Measurements from ENCODE around the gene CDH4.

Gene CDH4

DNA sequence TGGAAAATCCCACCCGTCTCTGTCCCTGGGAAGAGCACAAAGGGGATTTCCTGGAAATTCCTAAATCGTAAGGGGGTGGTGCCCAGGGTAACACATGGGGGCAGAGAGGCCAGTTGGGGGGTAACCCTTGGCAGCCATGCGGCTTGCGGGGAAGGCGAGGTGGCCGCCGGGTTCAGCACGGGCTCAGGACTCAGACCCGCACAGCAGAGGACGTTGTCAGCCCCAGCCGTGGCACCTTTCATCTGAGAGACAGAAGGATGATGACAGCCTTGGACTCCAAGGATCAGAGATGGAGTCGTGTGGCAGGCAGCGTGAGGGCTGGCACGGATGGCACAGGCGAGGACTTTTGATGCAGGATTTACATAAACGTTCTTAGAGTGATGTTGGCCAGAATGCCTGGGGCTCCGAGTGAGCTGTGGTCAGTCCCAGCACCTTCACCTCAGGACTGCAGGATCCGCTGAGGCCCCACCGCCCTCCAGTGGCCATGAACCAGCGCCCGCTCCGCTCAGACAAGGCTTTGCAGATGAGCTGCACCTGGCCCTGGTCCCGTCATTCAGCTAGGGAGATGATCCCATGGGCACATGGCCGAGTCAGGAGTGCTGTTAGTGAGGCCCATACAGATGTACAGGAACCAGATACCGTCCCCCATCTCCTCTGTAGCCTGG lies 623.3 kb downstream of the CDH4 start:
- DNase-seq (ENCODE audit: low read depth in 2 of 2) = no peak

DNA sequence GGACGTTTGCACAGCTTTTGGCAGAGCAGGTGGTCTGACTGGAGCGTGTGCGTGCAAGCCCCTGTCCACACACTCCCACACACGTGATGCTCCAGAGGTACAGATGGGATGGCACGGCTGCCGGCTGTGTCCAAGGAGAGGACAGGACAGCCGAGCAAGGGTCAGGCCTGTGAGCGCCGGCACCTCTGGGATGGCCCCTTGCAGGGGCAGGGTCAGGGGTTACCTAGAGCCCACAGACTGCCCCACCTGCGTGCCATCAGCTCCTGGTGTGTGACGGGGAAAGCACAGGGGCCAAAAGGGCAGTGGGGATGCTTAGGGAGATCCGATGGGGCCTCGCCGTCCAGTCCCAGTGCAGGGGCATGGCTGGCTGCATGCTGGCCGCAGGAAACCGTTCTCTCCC lies 623.9 kb downstream of the CDH4 start:
- no peak for DNase-seq (ENCODE audit: low read depth in 2 of 2)

DNA sequence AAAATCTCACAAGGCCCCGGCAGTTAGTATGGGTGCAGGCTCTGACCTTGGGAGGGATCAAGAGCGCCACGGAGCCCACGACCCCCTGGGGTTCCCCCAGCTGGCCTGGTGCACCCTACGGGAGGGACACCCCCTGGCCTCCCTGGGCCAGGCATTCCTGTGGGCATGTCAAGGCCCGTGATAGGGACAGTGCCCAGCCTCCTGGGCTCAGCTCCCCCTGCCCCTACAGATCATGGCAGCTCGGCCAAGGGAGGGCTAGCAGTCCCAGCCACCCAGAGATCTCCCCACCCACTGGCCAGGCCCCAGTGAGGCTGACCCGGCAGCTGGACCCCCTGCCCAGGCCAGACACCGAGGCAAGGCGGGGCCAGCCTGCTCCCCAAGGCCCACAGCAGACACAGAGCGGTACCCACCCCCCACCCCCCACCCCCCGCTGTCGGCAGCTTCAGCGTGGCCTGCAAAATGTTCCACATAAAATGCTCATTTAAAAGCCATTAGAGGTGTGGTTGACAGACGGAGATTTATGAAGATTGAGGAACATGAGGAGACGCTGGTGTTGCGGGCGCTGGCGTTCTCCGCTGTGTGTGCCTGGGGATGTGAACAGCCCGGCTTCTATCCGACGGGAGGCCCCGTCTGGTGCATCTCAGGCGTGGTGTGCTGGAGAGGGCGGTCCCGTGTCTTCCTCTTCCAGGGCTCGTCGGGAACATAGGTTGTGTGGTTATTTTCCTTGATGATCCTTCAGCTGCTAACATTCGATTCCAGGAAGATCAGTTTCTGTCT lies 625.1 kb downstream of the CDH4 start:
- no peak for DNase-seq (ENCODE audit: low read depth in 2 of 2)

DNA sequence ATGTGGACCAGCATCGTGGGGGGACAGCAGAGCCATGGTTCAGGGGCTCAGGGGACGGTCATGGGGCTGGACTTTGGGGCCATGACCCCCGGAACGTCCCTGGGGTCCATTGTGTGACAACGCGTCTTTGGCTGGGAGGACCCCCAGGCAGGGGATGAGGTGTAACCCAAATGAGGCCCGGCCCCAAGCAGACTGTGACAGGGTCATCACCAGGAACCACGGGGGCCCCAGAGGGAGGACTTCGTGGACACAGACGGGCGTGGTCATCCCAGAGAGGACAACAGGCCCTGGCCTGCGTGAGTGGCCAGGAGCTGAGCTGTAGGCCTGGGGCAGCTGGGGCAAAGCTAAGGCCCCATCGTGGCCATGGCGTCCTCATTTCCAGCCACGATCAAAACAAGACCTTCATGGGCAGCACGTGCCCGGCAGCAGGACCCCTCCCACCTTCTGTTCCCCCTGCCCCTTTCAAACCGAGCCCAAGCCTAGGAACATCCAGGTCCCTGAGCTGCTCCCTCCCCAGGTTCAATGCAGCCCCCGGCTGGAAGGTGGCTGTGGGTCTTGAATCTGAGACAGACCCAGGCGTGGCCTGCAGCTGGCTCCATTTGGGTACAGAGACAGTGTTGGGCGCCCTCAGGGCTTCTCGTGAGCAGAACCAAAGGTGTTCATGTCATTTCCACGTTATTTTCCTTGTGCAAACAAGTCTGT lies 625.9 kb downstream of the CDH4 start:
- DNase-seq (ENCODE audit: low read depth in 2 of 2) = no peak

DNA sequence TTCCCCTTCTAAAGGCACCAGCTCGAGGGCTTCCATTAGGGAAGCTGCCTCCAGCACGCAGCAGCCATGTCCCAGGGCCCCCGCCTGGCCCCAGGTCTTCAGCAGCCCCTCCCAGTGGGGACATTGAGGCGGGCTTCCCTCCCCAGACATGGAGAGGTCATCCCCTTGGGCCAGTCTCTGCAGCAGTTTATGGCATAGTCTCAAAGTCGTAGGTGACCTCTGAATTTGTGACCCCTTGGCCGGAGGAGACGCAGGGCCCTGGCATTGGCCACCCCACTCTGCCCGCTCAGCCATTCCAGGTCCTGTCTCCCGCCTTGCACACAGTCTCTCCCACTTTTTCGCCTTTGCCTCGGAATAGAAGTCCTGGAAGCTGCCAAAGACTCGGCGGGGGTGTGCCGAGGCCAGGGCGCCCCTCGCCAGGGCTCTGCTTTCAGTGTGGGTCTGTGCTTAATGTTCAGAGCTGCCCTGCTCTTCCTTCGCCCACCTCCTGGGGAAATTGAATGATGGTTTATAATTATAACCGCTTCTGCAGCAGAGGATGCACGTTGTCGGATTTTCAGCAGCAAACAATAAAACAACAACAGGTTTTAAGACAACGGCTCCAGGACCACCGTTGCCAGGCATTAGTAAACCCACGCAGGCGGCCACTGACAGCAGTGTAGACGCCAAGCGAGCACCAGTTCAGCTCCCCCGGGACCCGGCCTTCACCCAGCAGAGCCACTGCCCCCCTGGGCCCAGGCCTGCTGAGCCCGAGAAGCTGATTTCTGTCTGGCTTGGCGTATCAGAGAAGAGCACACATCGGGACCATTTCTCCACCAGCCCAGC lies 626.6 kb downstream of the CDH4 start:
- no peak for DNase-seq (ENCODE audit: low read depth in 2 of 2)

DNA sequence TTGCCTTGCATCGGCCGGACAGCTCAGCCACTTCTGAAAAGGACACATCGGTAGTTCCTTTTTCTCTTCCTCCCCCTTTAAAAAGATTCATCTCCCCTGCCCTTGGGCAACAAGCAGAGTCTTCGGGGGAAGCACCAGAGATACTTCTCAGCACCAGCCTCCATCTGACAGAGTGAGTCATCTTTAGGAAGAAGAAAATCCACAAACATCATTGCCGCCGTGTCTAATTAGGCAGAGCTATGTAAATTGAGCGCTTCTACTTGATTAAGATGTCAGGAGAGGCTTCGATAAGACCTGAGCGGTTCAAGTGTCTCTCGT lies 627.2 kb downstream of the CDH4 start:
- DNase-seq (ENCODE audit: low read depth in 2 of 2) = no peak

DNA sequence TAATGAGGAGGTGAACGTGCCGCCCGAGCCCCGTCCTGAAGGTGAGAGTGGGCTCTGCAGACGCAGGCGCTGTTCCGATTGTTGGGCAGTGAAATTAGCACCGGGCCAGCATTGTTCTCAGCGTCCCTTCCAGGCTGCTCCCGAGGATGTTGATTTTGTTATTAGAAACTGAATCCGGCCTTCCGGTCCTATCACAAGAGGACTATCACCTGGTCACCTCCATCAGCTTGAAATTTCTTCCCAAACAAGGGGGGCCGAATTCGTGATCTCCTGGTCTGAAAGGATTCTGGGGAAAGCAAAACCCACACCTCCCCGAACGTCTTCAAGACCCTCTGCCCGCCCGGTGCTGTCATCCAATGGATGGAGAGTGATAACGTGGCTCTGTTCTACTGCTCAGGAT lies 627.6 kb downstream of the CDH4 start:
- no peak for DNase-seq (ENCODE audit: low read depth in 2 of 2)

DNA sequence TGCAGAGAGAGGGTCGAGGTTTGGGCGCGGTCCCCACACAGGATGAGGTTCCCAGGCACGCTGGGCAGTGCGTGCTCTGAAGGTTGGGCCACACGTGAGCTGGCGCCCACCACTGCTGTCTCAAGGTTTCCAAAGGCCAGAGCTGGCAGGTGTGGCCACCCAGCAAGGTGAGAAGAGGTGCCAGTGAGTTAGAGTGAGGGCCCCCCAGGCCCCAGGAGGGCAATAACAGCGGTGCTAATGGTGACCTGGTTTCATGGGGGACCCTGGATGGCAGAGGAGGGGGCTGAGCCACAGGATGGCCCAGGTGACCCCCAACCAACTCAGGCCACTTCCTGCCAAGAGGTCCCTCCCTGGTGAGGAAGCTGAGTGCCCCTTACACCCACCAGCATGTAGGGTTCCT lies 628.6 kb downstream of the CDH4 start:
- DNase-seq (ENCODE audit: low read depth in 2 of 2) = no peak

DNA sequence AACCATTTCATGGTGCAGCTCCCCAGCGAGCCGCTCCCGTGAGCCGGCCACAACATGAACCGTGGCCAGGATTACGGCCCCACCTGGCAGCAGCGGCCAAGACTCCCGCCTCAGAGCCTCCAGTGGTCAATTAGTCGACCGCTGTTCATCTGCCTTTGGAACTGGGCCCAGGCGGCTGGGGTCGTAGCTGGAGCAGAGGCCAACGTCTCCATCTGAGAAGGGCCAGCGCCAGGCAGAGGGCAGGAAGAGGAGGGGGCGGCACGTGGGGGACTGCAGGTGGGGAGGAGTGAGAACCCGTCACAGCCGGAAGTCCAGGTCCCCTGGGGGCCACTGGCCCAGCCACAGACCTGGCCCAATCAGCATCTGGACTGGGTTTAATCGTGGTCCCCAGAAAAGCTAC lies 629.4 kb downstream of the CDH4 start:
- DNase-seq (ENCODE audit: low read depth in 2 of 2) = no peak

DNA sequence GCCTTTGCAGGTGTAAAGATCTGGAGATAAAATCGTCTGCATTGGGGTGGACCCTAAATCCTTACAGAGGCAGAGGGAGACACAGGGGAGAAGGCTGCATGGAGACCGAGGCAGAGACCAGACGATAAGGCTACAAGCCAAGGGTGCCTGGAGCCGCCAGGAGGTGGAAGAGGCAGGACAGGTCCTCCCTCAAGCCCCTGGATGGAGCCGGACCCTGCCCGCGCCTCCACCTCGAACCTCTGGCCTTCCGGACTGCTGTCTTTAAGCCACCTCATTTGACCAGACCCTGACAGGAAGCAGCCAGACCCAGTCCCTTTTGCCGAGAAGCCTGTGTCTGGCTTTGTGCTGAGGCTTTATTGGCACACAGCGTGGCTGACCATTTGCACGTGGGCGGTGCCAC lies 629.8 kb downstream of the CDH4 start:
- DNase-seq (ENCODE audit: low read depth in 2 of 2) = no peak

DNA sequence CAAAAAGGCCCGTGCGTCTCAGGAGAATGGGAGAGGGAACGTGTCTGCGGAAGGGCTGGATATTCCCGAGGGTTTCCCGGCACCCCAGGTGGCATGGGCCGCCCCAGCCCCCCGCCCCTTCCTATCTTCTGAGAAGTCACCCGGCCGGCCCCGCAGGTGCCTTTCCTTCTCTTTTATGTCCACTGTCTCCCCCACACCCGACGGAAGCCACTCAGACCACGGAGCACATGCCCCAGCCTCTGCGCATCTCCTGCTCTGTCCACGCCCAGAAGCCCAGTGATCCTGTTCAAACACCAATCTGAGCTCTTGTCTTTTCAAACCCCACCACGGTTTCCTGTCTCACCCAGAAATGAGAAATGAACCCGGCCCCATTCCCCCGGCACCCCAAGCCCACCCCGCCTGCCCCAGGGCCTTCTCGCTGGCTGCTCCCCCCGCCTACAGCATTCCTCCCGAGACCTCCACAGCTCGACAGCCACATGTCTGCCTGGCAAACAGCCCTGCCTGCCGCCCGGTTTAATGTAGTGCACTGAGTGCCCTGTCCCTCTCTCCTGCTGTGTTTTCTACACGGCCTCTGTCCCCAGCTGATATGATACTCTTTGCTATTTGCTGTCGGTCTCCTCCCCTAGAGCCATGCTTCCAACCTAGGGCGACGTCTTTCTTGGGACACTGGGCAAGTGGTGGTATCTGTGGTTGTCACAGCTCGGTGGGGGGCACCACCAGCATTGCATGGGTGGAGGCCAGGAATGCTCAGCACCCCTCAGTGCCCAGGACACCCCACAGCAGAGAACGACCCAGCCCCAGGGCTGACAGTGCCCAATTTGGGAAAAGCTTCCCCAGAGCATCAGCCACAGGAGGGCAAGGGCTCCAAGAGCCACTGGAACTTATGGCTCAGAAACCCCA lies 630.9 kb downstream of the CDH4 start:
- no peak for DNase-seq (ENCODE audit: low read depth in 2 of 2)

DNA sequence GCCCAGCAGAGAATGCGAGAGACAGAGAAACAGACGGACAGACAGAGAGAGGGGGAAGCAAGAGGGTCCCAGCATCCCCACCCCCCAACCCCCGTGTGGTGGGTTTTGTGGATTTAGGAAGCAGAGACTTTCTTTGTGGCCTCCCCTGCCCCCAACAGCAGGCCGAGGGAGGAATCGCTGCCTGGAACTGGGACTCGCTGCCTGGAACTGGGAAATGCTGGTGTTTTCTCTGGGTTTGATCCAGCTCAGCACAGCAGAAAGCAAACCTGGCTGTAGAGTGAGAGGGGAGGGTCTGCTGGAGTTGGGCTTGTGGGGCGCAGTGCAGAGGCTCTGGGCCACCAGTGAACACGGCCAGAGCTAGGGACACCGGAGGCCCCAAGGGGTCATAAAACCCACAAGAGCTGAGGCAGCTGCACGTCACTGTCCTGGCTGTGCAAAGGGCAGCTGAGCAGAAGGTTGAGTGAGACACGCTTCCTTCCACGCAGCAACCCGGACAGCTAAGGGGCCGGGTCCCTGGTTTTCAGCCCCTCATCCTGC lies 631.9 kb downstream of the CDH4 start:
- DNase-seq (ENCODE audit: low read depth in 2 of 2) = no peak

DNA sequence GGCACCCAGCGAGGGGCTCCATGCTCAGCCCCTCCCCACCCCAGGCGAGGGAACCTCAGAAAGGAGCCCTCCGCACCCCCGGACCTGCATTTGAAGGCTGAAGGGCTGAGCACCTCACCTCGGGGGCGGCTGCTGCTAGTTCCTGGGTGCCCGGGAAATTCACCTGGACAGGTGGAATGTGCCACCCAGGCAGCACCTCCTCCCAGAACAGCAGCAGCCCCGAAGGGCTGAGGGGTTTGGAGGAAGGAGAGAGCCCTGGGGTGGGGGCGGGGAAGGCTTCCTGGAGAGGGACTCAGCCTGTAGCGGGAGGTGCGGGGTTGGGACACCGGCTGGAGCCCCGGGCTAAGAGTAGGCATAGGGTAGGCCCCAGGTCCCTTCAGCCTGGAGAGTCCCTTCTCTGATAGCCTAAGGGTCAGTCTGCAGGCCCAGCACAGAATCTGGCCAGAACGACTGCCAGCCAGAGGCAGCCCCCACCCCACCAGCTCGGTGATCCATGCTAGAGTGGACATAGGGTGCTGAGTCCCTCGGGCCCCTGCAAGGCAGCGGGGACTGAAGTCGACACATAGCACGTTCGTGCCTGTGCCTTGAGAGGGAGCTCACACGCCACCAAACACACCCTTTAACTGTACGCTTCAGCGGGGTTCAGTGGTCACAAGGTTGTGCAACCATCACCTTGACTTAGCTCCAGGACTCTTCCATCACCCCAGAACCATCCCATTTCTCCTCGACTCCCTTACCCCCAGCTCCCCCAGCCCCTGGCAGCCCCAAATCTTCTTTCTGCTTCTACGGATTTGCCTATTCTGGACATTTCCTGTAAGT lies 632.7 kb downstream of the CDH4 start:
- DNase-seq (ENCODE audit: low read depth in 2 of 2) = no peak

DNA sequence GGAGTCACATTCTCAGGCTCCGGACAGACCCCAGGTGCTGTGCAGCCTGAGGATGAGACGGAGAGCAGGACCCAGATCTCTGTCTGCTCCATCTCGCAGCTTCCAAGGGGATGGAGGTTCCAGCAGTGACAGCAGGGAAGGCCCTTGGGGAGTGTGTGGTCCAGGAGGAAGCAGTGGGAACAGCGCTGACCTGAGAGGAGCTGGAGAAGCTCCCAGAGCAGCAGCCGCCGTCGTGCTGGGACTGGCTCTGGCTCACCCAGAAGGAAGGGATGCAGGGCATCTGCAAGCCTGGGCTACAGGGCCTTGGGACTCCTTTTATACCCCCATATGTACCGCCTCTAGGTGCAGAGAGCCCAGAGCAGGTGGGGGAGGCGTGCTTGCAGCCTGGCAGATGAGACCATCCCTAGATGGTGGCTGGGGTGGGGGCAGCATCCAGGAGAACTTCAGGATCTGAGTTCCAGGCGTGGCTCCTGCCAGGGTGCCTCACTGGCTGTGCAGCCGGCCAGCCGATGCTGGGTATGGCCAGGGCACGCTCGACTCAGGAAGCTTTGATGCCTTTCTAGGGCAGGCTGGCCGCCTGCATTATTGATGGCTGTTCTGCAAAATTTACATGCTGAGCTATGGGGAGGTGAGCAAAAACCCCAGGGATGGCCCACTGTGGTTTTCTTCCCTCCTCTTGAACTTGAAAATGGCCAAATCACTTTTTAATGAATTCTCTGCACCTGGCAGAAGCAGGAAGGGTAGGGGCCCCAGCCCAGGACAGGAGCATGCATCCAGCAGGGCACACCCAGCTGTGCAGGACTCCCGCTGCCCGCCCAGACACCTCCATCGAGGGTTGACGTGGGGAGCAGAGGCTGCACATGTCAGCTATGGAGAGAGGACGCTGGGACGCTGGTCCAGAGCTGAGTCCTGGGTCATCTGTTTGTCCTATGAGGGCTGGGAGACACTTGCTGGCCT lies 634.0 kb downstream of the CDH4 start:
- DNase-seq (ENCODE audit: low read depth in 2 of 2) = no peak

DNA sequence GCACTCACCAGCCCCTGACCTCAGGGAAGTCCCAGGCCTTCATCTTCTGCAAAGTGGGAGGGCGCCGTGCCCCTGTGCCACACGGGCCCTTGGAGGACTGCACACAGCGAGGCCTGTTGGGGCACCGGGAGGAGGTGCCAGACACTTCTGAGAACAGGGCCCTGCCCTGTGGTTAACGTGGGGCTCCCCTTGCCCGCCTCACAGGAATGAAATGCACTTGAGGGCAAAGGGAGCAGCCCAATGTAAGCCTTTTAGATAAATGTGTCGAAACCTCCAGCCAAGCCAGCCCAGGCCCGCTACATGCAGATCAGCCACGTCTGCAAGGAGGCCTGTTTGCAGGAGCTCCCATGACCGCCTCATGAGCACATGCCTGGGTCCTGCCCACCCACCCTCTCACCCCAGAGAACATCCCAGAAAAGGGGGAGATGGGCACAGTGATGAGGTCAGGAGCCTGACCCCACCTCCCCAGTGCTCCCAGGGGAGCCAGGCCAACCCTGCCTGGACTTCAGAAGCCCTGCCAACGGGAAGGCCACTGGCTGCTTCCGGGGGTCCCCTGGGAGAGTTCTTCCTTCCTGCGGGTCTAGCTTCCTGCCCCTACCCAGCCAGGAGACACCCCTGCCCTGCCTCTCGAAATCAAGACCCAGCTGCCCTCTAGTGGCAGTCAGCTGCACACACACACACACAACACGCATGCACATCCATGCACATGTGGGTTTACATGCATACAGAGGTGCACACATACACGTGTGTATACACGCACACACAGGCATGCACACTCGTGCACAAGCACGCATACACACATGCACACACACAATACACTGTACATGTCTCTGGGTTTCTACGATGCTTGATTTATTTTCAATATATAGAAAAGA lies 634.9 kb downstream of the CDH4 start:
- DNase-seq (ENCODE audit: low read depth in 2 of 2) = no peak

DNA sequence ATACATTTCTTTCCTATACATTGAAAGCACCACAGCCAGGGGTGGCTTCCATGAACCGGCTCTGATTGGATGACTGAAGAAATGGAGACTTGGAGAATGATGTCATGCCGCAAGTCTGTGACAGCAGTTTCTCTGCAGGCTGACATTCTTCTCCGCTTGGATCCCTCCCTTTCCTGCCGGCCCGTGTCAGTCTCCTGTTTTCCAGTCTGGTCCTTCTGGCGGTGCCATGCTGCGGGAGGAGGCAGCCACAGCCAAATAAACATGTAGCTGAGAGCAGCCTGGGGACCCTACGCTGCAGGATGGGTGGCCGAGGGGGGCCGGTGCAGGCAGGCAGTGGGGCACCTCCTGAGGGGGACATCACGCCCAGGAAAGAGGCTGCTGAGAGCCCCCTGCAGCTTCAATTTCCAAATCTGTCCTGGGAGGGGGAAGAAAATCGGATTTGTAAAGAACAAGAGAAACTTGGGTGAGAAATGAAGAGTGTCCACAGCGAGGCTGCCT lies 635.6 kb downstream of the CDH4 start:
- DNase-seq (ENCODE audit: low read depth in 2 of 2) = no peak

DNA sequence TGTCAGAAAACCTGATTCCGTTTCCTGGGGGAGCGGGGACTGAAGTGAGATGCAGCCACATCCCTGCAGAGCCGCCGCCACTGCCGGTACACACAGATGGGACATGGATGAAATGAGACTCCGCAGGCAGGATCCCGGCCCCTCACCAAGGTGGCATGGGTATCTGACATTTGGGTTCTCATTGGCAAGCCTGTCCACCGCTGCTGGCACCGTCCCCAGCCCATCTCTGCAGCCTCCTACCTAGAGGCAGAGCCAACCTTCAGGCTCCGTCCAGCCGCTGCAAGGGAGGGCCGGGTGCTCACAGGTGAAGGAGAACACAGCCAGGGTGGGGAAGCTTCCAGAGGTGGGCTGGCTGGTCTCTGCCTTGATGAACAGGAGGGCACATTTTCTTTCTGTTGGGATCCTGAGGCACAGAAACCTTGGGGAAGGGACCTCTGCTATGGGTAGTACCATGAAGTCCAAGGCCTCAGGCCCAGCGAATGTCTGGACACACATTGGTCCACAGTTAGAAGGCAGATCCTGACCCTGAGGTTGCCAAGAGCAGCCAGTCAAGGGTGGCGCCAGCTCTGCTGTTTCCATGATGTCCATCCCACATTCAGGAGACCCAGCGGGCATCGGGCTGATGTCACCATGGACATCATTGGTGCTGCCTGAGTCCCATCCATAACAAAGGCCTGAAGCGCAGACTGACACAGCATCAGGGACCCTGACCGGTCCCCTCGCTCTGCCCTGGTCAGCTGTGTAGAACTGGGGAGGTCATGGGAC lies 636.2 kb downstream of the CDH4 start:
- DNase-seq (ENCODE audit: low read depth in 2 of 2) = no peak
